Liver (tissue), 3 donors: Measurements from ENCODE around the gene IL11RA.

Experiments
- CTCF ChIP-seq: fragments of 150-350 bp; IDR thresholded peaks from 2 replicates; pipeline ENCODE4 v1.5.1; 2017; ENCODE audit warnings: improper control_type of control experiment, low read depth, low read length; ENCODE audit not compliant: missing input control
- EGR1 ChIP-seq, 2 donors: IDR thresholded peaks; 2 replicates each; pipeline ENCODE4 v1.6.1; 2016 to 2018; ENCODE audit warnings: antibody characterized with exemption in 2 of 2, low read depth in 2 of 2
- FOXA1 ChIP-seq: IDR thresholded peaks from 2 replicates; pipeline ENCODE4 v1.6.1; 2016; ENCODE audit warnings: antibody characterized with exemption
- GABPA ChIP-seq, 2 donors: IDR thresholded peaks in 1 of 2; conservative IDR thresholded peaks in 1 of 2; 2 replicates each; pipeline ENCODE4 v1.6.1; 2016; ENCODE audit warnings: antibody characterized with exemption in 2 of 2, mild to moderate bottlenecking in 1 of 2, moderate library complexity in 1 of 2
- MAX ChIP-seq: IDR thresholded peaks from 2 replicates; pipeline ENCODE4 v1.6.1; 2016; ENCODE audit warnings: antibody characterized with exemption
- TAF1 ChIP-seq: conservative IDR thresholded peaks from 2 replicates; pipeline ENCODE4 v1.6.1; 2016; ENCODE audit warnings: antibody characterized with exemption, mild to moderate bottlenecking
- TF ChIP-seq, protein P1 (sequence below): IDR thresholded peaks from 2 replicates; pipeline ENCODE4 v1.6.1; 2016; ENCODE audit warnings: antibody characterized with exemption, mild to moderate bottlenecking
- donor health status: healthy.
- donor health status: healthy.

DNA sequence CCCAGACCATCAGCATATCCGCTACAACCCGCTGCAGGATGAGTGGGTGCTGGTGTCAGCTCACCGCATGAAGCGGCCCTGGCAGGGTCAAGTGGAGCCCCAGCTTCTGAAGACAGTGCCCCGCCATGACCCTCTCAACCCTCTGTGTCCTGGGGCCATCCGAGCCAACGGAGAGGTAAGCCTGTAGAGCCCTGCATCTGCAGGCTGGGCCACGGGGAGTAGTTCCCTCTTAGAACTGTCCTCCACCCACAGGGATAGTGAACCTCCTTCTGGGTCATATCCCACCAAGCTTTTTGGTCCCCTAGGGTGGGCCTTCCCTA is 4.9 kb upstream of the IL11RA start:
- TF ChIP-seq CTCF (no peak), TAF1 (no peak), MAX (no peak), FOXA1 (no peak), GABPA (IDR thresholded peaks at IDR 0.05 in 1 of 2, conservative IDR thresholded peaks at IDR 0.05 in 1 of 2) (no peak), EGR1 (IDR thresholded peaks at IDR 0.05; ENCODE audit: low read depth in 2 of 2) (no peak)
- TF ChIP-seq, protein P1, sequence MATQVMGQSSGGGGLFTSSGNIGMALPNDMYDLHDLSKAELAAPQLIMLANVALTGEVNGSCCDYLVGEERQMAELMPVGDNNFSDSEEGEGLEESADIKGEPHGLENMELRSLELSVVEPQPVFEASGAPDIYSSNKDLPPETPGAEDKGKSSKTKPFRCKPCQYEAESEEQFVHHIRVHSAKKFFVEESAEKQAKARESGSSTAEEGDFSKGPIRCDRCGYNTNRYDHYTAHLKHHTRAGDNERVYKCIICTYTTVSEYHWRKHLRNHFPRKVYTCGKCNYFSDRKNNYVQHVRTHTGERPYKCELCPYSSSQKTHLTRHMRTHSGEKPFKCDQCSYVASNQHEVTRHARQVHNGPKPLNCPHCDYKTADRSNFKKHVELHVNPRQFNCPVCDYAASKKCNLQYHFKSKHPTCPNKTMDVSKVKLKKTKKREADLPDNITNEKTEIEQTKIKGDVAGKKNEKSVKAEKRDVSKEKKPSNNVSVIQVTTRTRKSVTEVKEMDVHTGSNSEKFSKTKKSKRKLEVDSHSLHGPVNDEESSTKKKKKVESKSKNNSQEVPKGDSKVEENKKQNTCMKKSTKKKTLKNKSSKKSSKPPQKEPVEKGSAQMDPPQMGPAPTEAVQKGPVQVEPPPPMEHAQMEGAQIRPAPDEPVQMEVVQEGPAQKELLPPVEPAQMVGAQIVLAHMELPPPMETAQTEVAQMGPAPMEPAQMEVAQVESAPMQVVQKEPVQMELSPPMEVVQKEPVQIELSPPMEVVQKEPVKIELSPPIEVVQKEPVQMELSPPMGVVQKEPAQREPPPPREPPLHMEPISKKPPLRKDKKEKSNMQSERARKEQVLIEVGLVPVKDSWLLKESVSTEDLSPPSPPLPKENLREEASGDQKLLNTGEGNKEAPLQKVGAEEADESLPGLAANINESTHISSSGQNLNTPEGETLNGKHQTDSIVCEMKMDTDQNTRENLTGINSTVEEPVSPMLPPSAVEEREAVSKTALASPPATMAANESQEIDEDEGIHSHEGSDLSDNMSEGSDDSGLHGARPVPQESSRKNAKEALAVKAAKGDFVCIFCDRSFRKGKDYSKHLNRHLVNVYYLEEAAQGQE: no peak
